Measurements from ENCODE around the gene SLC6A16.
"Not testable (repeated sequence)": the region's sequence is repeated elsewhere in the genome, so short reads cannot be mapped to it uniquely, and the experiment has no call there.

SLC6A16 gene

GRCh38 chr19:49331187-49331586 is 6.2 kb upstream of the SLC6A16 start:
- not testable (repeated sequence) for DNase-seq (ENCODE audit: low spot score)

GRCh38 chr19:49328741-49329140 is 3.8 kb upstream of the SLC6A16 start:
- no peak for DNase-seq (ENCODE audit: low spot score)

GRCh38 chr19:49327878-49328544 is 3.0 kb upstream of the SLC6A16 start:
- DNase-seq (ENCODE audit: low spot score), result no peak

- DNase-seq (ENCODE audit: low spot score), result no peak
These were observed 1.2 kb upstream of the SLC6A16 start for GRCh38 chr19:49326165-49326704.

GRCh38 chr19:49325756-49326155 is 765 bp upstream of the SLC6A16 start:
- DNase-seq (ENCODE audit: low spot score), result not testable (repeated sequence)

- DNase-seq (ENCODE audit: low spot score), result no peak
These were observed 6.7 kb downstream of the SLC6A16 start for GRCh38 chr19:49318296-49318695.

- DNase-seq (ENCODE audit: low spot score), result no peak
These were observed 8.7 kb downstream of the SLC6A16 start for GRCh38 chr19:49316284-49316683.

- DNase-seq (ENCODE audit: low spot score), result no peak
These were observed 9.9 kb downstream of the SLC6A16 start for GRCh38 chr19:49315111-49315510.

GRCh38 chr19:49309087-49309486 is 15.9 kb downstream of the SLC6A16 start:
- no peak for DNase-seq (ENCODE audit: low spot score)

- DNase-seq (ENCODE audit: low spot score), result not testable (repeated sequence)
These were observed 18.3 kb downstream of the SLC6A16 start for GRCh38 chr19:49306734-49307133.

GRCh38 chr19:49301866-49302252 is 23.1 kb downstream of the SLC6A16 start:
- DNase-seq (ENCODE audit: low spot score), result no peak

- DNase-seq (ENCODE audit: low spot score), result peak; percentile 81
These were observed 23.7 kb downstream of the SLC6A16 start for GRCh38 chr19:49301165-49301865.

- DNase-seq (ENCODE audit: low spot score), result not testable (repeated sequence)
These were observed 26.3 kb downstream of the SLC6A16 start for GRCh38 chr19:49298653-49299052.

GRCh38 chr19:49297403-49297802 is 27.6 kb downstream of the SLC6A16 start:
- DNase-seq (ENCODE audit: low spot score), result no peak

GRCh38 chr19:49295208-49295880 is 29.6 kb downstream of the SLC6A16 start:
- no peak for DNase-seq (ENCODE audit: low spot score)

GRCh38 chr19:49294401-49294800 is 30.6 kb downstream of the SLC6A16 start:
- DNase-seq (ENCODE audit: low spot score), result no peak

GRCh38 chr19:49290517-49290916 is 34.5 kb downstream of the SLC6A16 start:
- no peak for DNase-seq (ENCODE audit: low spot score)

GRCh38 chr19:49289286-49289685 is 35.7 kb downstream of the SLC6A16 start:
- DNase-seq (ENCODE audit: low spot score), result not testable (repeated sequence)

- not testable (repeated sequence) for DNase-seq (ENCODE audit: low spot score)
These were observed 36.8 kb downstream of the SLC6A16 start for GRCh38 chr19:49288205-49288604.

GRCh38 chr19:49287141-49287770 is 37.7 kb downstream of the SLC6A16 start:
- no peak for DNase-seq (ENCODE audit: low spot score)

GRCh38 chr19:49282184-49282583 is 42.8 kb downstream of the SLC6A16 start:
- DNase-seq (ENCODE audit: low spot score), result no peak

- DNase-seq (ENCODE audit: low spot score), result no peak
These were observed 52.8 kb downstream of the SLC6A16 start for GRCh38 chr19:49272204-49272603.
